OCI-LY7 (cell line): ENCODE data around the gene ZNF239.

Source experiments
- CTCF ChIP-seq: fragments of 200-600 bp; sonication (generic); conservative IDR thresholded peaks from 2 replicates; pipeline ENCODE4 v1.5.1; 2014; ENCODE audit warnings: mild to moderate bottlenecking, antibody characterized with exemption, low read length, moderate library complexity, mixed read lengths
- EZH2phosphoT487 ChIP-seq: fragments of 200-600 bp; sonication (generic); IDR thresholded peaks from 2 replicates; pipeline ENCODE4 v1.6.1; 2018; ENCODE audit warnings: low read depth, borderline replicate concordance, mild to moderate bottlenecking, mixed run types, antibody characterized with exemption, low read length, moderate library complexity, mixed read lengths

GRCh38 chr10:43524434-43525247 lies 49.8 kb downstream of the ZNF239 start:
- TF ChIP-seq CTCF (no peak), EZH2phosphoT487 (no peak)
